Loucy (cell line): Measurements from ENCODE around the gene C6orf52.
"Not testable (repeated sequence)": the region's sequence is repeated elsewhere in the genome, so short reads cannot be mapped to it uniquely, and the experiment has no call there.

Experiments
- H2AFZ ChIP-seq: fragments of 200-600 bp; sonication (generic); 2 replicates; pipeline ENCODE4 v1.6.0; 2016; ENCODE audit warnings: antibody characterized with exemption, mild to moderate bottlenecking, low read length, moderate library complexity
- H3F3A ChIP-seq: fragments of 200-600 bp; 2 replicates; pipeline ENCODE4 v1.6.0; 2016; ENCODE audit warnings: antibody characterized with exemption, low read depth, mild to moderate bottlenecking
- H3K27me3 ChIP-seq: fragments of 200-600 bp; sonication (generic); 2 replicates; pipeline ENCODE4 v1.6.1; 2014; ENCODE audit warnings: low read length, mild to moderate bottlenecking; ENCODE audit not compliant: insufficient read depth, poor library complexity, severe bottlenecking
- H3K36me3 ChIP-seq: fragments of 200-600 bp; sonication (generic); 2 replicates; pipeline ENCODE4 v1.6.1; 2016; ENCODE audit warnings: low read length; ENCODE audit not compliant: insufficient read depth
- H3K4me1 ChIP-seq: fragments of 200-600 bp; sonication (generic); 2 replicates; pipeline ENCODE4 v1.5.1; 2014; ENCODE audit warnings: low read length, mild to moderate bottlenecking; ENCODE audit not compliant: insufficient read depth, poor library complexity, severe bottlenecking
- H3K4me2 ChIP-seq: fragments of 200-600 bp; sonication (generic); 2 replicates; pipeline ENCODE4 v1.6.0; 2014; ENCODE audit warnings: antibody characterized with exemption, low read length, low read depth, mild to moderate bottlenecking; ENCODE audit not compliant: poor library complexity, severe bottlenecking
- H3K4me3 ChIP-seq: fragments of 200-600 bp; sonication (generic); 2 replicates; pipeline ENCODE4 v1.5.1; 2014; ENCODE audit warnings: low read length, mild to moderate bottlenecking, mixed read lengths; ENCODE audit not compliant: poor library complexity, severe bottlenecking
- H3K79me2 ChIP-seq: fragments of 200-600 bp; sonication (generic); 2 replicates; pipeline ENCODE4 v1.6.1; 2014; ENCODE audit warnings: low read length; ENCODE audit not compliant: insufficient read depth
- H3K9ac ChIP-seq: fragments of 200-600 bp; sonication (generic); 2 replicates; pipeline ENCODE4 v1.6.0; 2014; ENCODE audit warnings: mild to moderate bottlenecking, low read depth, low read length, moderate library complexity; ENCODE audit not compliant: poor library complexity, severe bottlenecking
- H3K9me2 ChIP-seq: fragments of 200-600 bp; sonication (generic); replicated peaks from 2 replicates; pipeline ENCODE4 v1.6.1; 2016; ENCODE audit warnings: low read depth, low read length, mixed read lengths
- H3K9me3 ChIP-seq: fragments of 200-600 bp; sonication (generic); 2 replicates; pipeline ENCODE4 v1.6.1; 2014; ENCODE audit warnings: mild to moderate bottlenecking, antibody characterized with exemption, low read length, low read depth; ENCODE audit not compliant: insufficient read depth
- H4K20me1 ChIP-seq: fragments of 200-600 bp; sonication (generic); 2 replicates; pipeline ENCODE4 v1.6.0; 2014; ENCODE audit warnings: antibody characterized with exemption, low read length, mild to moderate bottlenecking; ENCODE audit not compliant: insufficient read depth, poor library complexity, severe bottlenecking
- EZH2phosphoT487 ChIP-seq: fragments of 200-600 bp; IDR thresholded peaks from 2 replicates; pipeline ENCODE4 v1.6.1; 2018; ENCODE audit warnings: antibody characterized with exemption, mild to moderate bottlenecking, moderate library complexity, borderline replicate concordance
- TF ChIP-seq, protein P1 (sequence below): fragments of 200-600 bp; sonication (generic); conservative IDR thresholded peaks from 2 replicates; pipeline ENCODE4 v1.5.1; 2014; ENCODE audit warnings: mild to moderate bottlenecking, antibody characterized with exemption, low read length

The C6orf52 gene

DNA sequence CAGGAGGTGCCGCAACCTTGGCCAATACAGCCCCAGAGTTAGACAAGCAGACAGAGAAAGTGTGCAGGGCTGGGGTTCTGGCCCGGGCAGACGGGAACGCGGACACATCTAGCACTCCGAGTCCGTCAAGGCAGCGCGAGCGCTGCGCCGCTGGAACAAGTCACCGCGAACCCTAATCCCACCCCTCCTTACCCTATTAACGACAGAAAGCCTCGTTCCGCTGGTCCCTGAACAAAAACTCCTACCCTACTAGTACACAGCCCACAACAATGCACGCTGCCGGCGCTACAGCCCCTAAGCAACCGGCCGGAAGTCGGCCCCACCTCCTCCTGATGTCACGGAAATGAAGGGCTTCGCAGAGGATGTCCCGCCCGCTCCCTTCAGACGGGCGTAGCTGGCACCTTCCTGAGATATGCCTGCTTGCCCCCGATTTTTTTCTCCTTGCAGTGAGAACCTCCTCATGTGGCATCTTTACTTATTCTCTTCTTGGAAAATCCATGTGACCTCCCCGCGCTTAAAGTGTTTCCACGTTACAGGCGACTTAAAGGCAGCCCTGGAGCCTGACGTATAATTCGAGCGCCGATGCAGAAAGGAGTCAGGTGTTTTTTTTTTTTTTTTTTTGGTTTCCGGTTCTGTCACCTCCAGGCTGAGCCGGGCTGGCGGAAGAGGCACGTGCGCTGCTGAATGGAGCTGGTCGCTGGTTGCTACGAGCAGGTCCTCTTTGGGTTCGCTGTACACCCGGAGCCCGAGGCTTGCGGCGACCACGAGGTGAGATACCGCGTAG, at the start of gene C6orf52, which contains the start of gene PAK1IP1:
Gene C6orf52, minus strand, starts transcription at position 315 of the 784 bp plus-strand sequence. CDS start 7,066 bp downstream, outside the sequence.
Gene PAK1IP1, plus strand, starts transcription at position 671 of the 784 bp plus-strand sequence. Its CDS starts 14 bp downstream, at position 685.
- no peaks in the 10 kb centered on the region for H4K20me1 ChIP-seq
- no peaks in the 10 kb centered on the region for H3K36me3 ChIP-seq
- TF ChIP-seq, protein P1, sequence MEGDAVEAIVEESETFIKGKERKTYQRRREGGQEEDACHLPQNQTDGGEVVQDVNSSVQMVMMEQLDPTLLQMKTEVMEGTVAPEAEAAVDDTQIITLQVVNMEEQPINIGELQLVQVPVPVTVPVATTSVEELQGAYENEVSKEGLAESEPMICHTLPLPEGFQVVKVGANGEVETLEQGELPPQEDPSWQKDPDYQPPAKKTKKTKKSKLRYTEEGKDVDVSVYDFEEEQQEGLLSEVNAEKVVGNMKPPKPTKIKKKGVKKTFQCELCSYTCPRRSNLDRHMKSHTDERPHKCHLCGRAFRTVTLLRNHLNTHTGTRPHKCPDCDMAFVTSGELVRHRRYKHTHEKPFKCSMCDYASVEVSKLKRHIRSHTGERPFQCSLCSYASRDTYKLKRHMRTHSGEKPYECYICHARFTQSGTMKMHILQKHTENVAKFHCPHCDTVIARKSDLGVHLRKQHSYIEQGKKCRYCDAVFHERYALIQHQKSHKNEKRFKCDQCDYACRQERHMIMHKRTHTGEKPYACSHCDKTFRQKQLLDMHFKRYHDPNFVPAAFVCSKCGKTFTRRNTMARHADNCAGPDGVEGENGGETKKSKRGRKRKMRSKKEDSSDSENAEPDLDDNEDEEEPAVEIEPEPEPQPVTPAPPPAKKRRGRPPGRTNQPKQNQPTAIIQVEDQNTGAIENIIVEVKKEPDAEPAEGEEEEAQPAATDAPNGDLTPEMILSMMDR: no peak
- no peak for TF ChIP-seq EZH2phosphoT487
- peak within 1 kb of the TSS; percentile 85 for H2AFZ ChIP-seq
- H3F3A ChIP-seq: no peaks in the 10 kb centered on the region
- no peaks in the 10 kb centered on the region for H3K27me3 ChIP-seq
- H3K9me3 ChIP-seq: no peaks in the 10 kb centered on the region
- H3K4me1 ChIP-seq: peaks cover 25% of the 10 kb centered on the region
- no peaks in the 10 kb centered on the region for H3K9me2 ChIP-seq
- H3K4me3 ChIP-seq: peak within 1 kb of the TSS; percentile 86
- peaks cover 45% of the 10 kb centered on the region for H3K79me2 ChIP-seq
- peak within 1 kb of the TSS; percentile 98 for H3K4me2 ChIP-seq
- H3K9ac ChIP-seq: peak within 1 kb of the TSS; percentile 82

DNA sequence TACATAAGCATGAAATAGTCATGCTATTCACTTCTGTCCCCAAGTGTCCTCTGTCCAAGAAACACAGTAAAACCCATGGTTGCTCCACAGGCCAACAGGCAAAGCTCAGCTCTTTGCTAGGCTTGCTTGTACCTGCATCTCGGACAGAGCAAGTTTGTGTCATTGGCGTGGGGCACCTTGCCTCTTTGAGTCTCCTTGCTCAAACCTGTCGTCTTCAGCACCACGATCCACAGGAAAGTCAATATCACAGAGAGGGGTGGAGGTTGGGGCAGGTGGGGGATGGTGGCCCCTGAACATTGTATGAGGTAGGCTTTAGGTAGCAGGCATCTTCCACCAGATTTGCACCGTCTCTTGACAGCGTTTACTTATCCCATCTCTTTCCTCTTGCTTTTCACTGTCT, 49.1 kb upstream of the C6orf52 start:
- Histone ChIP-seq H4K20me1 (peaks cover 7% of the 10 kb centered on the region), H3K27me3 (no peaks in the 10 kb centered on the region), H3K9ac (no peak overlapping the region), H3K4me2 (no peak overlapping the region), H2AFZ (no peak overlapping the region), H3K79me2 (peaks cover 19% of the 10 kb centered on the region), H3F3A (no peaks in the 10 kb centered on the region), H3K4me1 (peaks cover 13% of the 10 kb centered on the region), H3K9me3 (no peaks in the 10 kb centered on the region), H3K4me3 (no peak overlapping the region), H3K9me2 (no peaks in the 10 kb centered on the region), H3K36me3 (no peaks in the 10 kb centered on the region)
- no peak for TF ChIP-seq EZH2phosphoT487
- TF ChIP-seq, protein P1: no peak

DNA sequence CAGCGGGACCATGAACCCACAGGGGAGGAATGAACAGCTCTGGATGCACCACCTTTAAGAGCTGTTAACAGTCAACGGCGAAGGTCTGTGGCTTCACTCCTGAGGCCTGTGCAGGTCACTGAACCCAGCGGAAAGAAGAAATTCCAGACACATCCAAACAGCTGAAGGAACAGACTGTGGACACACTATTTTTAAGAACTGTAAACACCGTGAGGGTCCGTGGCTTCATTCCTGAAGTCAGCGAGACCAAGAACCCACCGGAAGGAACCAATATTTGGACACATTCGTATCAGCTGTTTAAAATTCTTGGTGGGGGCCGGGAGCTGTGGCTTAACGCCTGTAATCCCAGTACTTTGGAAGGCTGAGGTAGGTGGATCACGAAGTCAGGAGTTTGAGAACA, 47.8 kb upstream of the C6orf52 start:
- Histone ChIP-seq H3F3A (no peaks in the 10 kb centered on the region), H3K4me1 (peaks cover 11% of the 10 kb centered on the region), H3K4me3 (no peak overlapping the region), H3K36me3 (no peaks in the 10 kb centered on the region), H2AFZ (no peak overlapping the region), H3K9ac (no peak overlapping the region), H3K9me2 (no peaks in the 10 kb centered on the region), H3K4me2 (no peak overlapping the region), H3K27me3 (no peaks in the 10 kb centered on the region), H3K9me3 (no peaks in the 10 kb centered on the region), H3K79me2 (peaks cover 10% of the 10 kb centered on the region; the same call in 1 of the 2 replicates), H4K20me1 (no peaks in the 10 kb centered on the region)
- TF ChIP-seq, protein P1: no peak
- no peak for TF ChIP-seq EZH2phosphoT487

DNA sequence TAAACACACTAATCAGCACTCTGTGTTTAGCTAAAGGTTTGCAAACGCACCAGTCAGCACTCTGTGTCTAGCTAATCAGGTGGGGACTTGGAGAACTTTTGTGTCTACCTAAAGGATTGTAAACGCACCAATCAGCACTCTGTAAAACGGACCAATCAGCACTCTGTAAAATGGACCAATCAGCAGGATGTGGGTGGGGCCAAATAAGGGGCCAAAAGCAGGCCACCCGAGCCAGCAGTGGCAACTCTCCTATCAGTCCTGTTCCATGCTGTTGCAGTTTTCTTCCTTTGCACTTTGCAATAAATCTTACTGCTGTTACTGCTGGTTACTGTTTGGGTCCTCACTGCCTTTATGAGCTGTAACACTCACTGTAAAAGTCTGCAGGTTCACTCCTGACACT, 47.2 kb upstream of the C6orf52 start:
- not testable (repeated sequence) for H3K79me2 ChIP-seq, H3F3A ChIP-seq, H3K9me3 ChIP-seq, H3K4me3 ChIP-seq, H3K9me2 ChIP-seq, H3K4me2 ChIP-seq, H2AFZ ChIP-seq, H3K4me1 ChIP-seq, H4K20me1 ChIP-seq, H3K27me3 ChIP-seq, H3K9ac ChIP-seq, H3K36me3 ChIP-seq
